ENCODE results near the gene PIK3R3. TPM values are rescaled to one million over a fixed set of nuclear protein-coding genes. Genes with fewer than 3 reads are reported as not detected.
"Not testable (repeated sequence)": the region's sequence is repeated elsewhere in the genome, so short reads cannot be mapped to it uniquely, and the experiment has no call there.

The PIK3R3 gene
- total and polyA plus RNA-seq, 8 donors, result 1.2 to 4.9 (median 4.1) TPM

DNA sequence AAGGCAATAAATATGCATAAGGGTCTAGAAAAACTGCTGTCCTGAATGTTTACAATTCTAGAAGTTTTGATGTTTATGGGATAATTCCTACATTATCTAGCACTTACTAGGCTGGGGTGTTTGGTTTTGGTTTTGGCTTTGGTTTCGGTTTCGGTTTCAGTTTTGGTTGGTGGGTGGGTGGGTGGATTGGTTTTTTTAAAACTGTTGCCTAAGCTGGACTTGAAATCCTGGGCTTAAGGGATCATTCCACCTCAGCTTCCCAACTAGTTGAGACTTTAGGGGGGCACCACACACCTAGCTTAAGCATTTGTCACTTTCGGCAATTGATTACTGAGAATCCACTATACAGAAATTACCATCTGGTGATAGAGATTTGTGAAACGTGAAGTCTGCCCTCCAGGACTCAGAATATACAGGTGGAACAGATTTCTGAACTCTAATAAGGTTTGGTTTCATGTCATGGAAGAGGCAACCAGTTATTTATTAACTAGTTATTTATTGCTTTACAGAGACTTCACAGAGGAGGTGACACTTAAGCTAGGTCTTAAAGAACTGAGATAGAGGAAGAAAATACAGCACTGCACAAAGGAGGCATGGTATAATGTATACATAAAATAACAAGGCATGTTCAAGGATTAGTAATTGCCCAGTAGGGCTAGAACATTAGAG lies 69.6 kb downstream of the PIK3R3 start:
- intact Hi-C loops (cut with DNase I), result no loop called here
- FAIRE-seq (no peak), DNase-seq (no peak), ATAC-seq (peak in 2 of 4 donors; percentile 35 to 60)
- Histone ChIP-seq H3K27me3 (no peaks in the 10 kb centered on the region), H3K4me3 (no peak overlapping the region), H3K36me3 (no peaks in the 10 kb centered on the region), H3K27ac (no peak overlapping the region), H3K9me3 (no peaks in the 10 kb centered on the region), H3K4me1 (peaks cover 0 to 4% (median 0%) of the 10 kb centered on the region in 3 donors)
- TF ChIP-seq, protein P1, sequence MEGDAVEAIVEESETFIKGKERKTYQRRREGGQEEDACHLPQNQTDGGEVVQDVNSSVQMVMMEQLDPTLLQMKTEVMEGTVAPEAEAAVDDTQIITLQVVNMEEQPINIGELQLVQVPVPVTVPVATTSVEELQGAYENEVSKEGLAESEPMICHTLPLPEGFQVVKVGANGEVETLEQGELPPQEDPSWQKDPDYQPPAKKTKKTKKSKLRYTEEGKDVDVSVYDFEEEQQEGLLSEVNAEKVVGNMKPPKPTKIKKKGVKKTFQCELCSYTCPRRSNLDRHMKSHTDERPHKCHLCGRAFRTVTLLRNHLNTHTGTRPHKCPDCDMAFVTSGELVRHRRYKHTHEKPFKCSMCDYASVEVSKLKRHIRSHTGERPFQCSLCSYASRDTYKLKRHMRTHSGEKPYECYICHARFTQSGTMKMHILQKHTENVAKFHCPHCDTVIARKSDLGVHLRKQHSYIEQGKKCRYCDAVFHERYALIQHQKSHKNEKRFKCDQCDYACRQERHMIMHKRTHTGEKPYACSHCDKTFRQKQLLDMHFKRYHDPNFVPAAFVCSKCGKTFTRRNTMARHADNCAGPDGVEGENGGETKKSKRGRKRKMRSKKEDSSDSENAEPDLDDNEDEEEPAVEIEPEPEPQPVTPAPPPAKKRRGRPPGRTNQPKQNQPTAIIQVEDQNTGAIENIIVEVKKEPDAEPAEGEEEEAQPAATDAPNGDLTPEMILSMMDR (IDR thresholded peaks at IDR 0.05), result no peak
- WGBS, 2 donors, result 69 to 76% methylated on average over 4 of the region's 4 CpGs

DNA sequence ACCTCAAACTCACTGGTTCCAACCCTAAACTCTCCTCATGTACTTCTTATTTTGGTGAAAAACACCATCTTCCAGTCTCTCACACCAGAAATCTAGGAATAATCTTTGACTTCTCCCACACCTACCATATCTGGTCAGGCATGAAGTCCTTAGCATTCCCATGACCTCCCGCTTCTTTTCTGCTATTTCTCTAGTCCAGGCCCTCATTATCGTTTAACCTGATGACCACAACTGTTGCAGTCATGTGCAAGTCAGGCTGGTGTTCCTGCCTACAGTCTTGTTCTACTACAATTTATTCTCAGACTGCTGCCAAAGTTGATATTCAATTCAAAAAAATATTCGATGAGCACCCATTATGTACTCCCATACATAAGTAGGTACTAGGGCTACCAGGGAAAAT lies 71.3 kb downstream of the PIK3R3 start:
- no peak for DNase-seq
- no peak overlapping the region for H3K27ac ChIP-seq
- TF ChIP-seq, protein P1 (IDR thresholded peaks at IDR 0.05), result no peak
- peaks cover 0 to 4% (median 0%) of the 10 kb centered on the region in 3 donors for H3K4me1 ChIP-seq
- 61 to 81% methylated on average over 3 of the region's 3 CpGs for WGBS, 2 donors
- H3K9me3 ChIP-seq, result no peaks in the 10 kb centered on the region
- H3K36me3 ChIP-seq, result no peaks in the 10 kb centered on the region
- intact Hi-C loops (cut with DNase I), result no loop called here
- ATAC-seq, result no peak
- no peak for FAIRE-seq
- no peak overlapping the region for H3K4me3 ChIP-seq
- H3K27me3 ChIP-seq, result no peaks in the 10 kb centered on the region

DNA sequence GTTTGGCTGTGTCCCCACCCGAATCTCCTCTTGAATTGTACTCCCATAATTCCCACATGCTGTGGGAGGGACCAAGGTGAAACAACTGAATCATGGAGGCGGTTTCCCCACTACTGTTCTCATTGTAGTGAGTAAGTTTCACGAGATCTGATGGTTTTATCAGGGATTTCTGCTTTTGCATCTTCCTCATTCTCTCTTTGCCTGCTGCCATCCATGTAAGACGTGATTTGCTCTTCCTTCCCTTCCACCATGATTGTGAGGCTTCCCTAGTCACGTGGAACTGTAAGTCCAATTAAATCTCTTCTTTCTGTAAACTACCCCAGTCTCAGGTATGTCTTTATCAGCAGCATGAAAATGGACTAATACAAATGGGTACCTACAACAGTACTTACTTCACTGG lies 73.5 kb downstream of the PIK3R3 start:
- peaks cover 0 to 4% (median 0%) of the 10 kb centered on the region in 3 donors for H3K4me1 ChIP-seq
- no peaks in the 10 kb centered on the region for H3K36me3 ChIP-seq
- no peak overlapping the region for H3K27ac ChIP-seq
- 86 to 91% methylated on average over 5 of the region's 5 CpGs for WGBS, 2 donors
- intact Hi-C loops (cut with DNase I), result no loop called here
- FAIRE-seq, result no peak
- no peak overlapping the region for H3K4me3 ChIP-seq
- no peaks in the 10 kb centered on the region for H3K27me3 ChIP-seq
- TF ChIP-seq, protein P1 (IDR thresholded peaks at IDR 0.05), result no peak
- ATAC-seq, result no peak
- no peaks in the 10 kb centered on the region for H3K9me3 ChIP-seq
- DNase-seq, result no peak

DNA sequence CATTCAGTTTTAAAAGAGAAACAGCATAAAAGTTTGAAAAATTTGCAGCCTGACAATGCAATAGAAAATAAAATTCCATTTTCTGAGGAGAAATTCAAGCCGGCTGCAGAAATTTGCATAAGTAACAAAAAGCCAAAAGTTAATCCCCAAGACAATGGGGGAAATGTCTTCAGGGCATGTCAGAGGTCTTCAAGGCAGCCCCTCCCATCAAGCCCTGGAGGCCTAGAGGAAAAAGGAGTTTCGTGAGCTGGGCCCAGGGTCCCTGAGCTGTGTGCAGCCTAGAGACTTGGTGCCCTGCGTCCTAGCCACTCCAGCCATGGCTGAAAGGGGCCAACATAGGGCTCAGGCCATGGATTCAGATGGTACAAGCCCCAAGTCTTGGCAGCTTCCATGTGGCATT lies 74.6 kb downstream of the PIK3R3 start:
- Histone ChIP-seq H3K4me1 (no peaks in the 10 kb centered on the region), H3K27me3 (no peaks in the 10 kb centered on the region), H3K27ac (no peak overlapping the region), H3K4me3 (no peak overlapping the region), H3K9me3 (no peaks in the 10 kb centered on the region), H3K36me3 (no peaks in the 10 kb centered on the region)
- DNase-seq (no peak), FAIRE-seq (no peak), ATAC-seq (no peak)
- TF ChIP-seq, protein P1 (IDR thresholded peaks at IDR 0.05), result no peak
- intact Hi-C loops (cut with DNase I), result no loop called here
- WGBS, 2 donors, result 95 to 99% methylated on average over 3 of the region's 3 CpGs

DNA sequence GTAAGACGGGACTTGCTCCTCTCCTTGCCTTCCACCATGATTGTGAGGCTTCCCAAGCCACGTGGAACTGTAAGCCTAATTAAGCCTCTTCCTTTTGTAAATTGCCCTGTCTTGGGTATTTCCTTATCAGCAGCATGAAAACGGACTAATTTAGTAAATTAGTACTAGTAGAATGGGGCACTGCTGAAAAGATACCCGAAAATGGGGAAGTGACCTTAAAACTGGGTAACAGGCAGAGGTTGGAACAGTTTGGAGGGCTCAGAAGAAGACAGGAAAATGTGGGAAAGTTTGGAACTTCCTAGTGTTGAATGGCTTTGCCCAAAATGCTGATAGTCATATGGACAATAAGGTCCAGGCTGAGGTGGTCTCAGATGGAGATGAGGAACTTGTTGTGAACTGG lies 75.2 kb downstream of the PIK3R3 start:
- WGBS, 2 donors, result 84 to 89% methylated on average over 4 of the region's 4 CpGs
- DNase-seq; ATAC-seq; H3K36me3 ChIP-seq; H3K4me1 ChIP-seq; H3K27me3 ChIP-seq; H3K9me3 ChIP-seq; H3K27ac ChIP-seq; FAIRE-seq; intact Hi-C loops (cut with DNase I); H3K4me3 ChIP-seq: not testable (repeated sequence)

Measured in pancreas (tissue), 10 donors.